Naive B cell (primary cell): ENCODE data around the gene CAMTA1. TPM values are rescaled to one million over a fixed set of nuclear protein-coding genes. Genes with fewer than 3 reads are reported as not detected.

Experiments used
- ATAC-seq, 2 donors: fragments of 150-1000 bp; cut with Tn5 transposase; 2 replicates each; pipeline ENCODE4 v1.10.0; 2021; ENCODE audit warnings: low read depth in 2 of 2, mild to moderate bottlenecking in 2 of 2, moderate library complexity in 2 of 2
- DNase-seq: peaks from one replicate; pipeline ENCODE4 v3.0.0; 2022
- H3K27ac Mint-ChIP-seq, 6 donors: one replicate each; pipeline ENCODE4 v1.8.0; 2020 to 2022; ENCODE audit warnings: mild to moderate bottlenecking in 6 of 6, mixed read lengths in 6 of 6, moderate library complexity in 5 of 6, inconsistent platforms in 2 of 6
- H3K27me3 Mint-ChIP-seq, 3 donors: one replicate each; pipeline ENCODE4 v1.8.0; 2021 to 2022; ENCODE audit warnings: mixed read lengths in 3 of 3, mild to moderate bottlenecking in 1 of 3
- H3K36me3 Mint-ChIP-seq, 2 donors: one replicate each; pipeline ENCODE4 v1.8.0; 2020 to 2022; ENCODE audit warnings: mixed read lengths in 2 of 2, inconsistent platforms in 1 of 2, mild to moderate bottlenecking in 1 of 2
- H3K4me1 Mint-ChIP-seq, 3 donors: one replicate each; pipeline ENCODE4 v1.8.0; 2020 to 2022; ENCODE audit warnings: mixed read lengths in 3 of 3, inconsistent platforms in 1 of 3, mild to moderate bottlenecking in 1 of 3, moderate library complexity in 1 of 3
- H3K4me3 Mint-ChIP-seq, 8 donors: one replicate each; pipeline ENCODE4 v1.8.0; 2020 to 2022; ENCODE audit warnings: mild to moderate bottlenecking in 8 of 8, mixed read lengths in 8 of 8, moderate library complexity in 8 of 8, inconsistent platforms in 2 of 8
- H3K9me3 Mint-ChIP-seq, 7 donors: one replicate each; pipeline ENCODE4 v1.8.0; 2020 to 2022; ENCODE audit warnings: mixed read lengths in 7 of 7, mild to moderate bottlenecking in 5 of 7, inconsistent platforms in 2 of 7, moderate library complexity in 1 of 7
- polyA plus RNA-seq, 6 donors: library from polyadenylated mRNA; unstranded; fragments of 300-500 nt; fragmentation: Illumina TruSeq; gene quantifications; one replicate each; pipeline ENCODE4 v1.2.3, GENCODE V29; 2021; ENCODE audit warnings: low read depth in 6 of 6

The CAMTA1 gene
- polyA plus RNA-seq, 6 donors from 2014 or later: 75.4 to 140 (median 88.8) TPM

DNA sequence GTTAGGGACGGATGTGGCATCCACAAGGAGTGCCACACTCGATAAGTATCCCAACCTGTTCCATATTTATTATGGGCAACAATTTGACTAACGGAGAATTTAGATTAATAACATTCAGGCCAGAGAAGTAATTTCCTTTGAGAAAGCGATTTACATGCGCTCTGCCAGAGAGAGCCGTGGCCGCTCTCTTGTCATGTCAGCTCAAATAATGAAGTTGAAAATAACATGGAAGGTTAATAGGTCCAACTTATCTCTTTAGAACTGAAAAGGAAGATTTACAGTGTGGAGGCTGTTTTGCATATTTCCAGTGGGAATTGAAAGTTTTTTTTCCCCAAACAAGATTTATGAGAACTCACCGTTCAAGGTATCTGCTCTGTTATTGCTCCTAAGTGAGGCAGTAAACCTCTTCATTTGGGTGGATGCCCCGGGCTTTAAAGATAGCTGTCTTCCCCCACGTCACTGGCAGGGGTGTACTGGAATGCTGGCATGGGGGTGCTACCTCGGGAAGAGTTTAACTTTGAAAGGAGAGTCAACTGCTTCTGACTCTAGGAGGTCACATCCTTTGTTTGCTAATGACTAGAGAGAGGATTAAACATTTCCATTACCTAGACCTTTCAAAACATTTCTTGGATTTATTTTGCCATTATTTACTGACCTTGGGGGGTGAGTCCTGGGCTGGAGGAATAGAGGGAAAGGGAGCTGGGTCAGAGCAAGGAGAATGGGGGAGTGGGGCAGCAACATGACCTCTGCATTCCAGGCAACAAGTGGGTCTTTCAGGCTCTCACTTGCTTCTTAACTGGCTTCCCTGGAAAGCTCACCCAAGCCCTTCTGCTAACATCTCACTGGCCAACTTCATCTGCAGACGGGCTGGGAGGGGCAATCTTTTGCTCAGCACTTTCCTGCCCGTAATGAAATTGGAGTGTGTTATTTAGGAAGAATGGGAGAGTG, 204.2 kb downstream of the CAMTA1 start:
- no peaks in the 10 kb centered on the region for H3K4me1 Mint-ChIP-seq
- H3K4me3 Mint-ChIP-seq: no peak overlapping the region
- peaks cover 5 to 23% (median 9%) of the 10 kb centered on the region in 7 donors for H3K9me3 Mint-ChIP-seq
- H3K27me3 Mint-ChIP-seq: peaks cover 6 to 33% (median 15%) of the 10 kb centered on the region in 3 donors
- no peak for DNase-seq
- no peak overlapping the region for H3K27ac Mint-ChIP-seq
- no peak for ATAC-seq
- no peaks in the 10 kb centered on the region for H3K36me3 Mint-ChIP-seq

DNA sequence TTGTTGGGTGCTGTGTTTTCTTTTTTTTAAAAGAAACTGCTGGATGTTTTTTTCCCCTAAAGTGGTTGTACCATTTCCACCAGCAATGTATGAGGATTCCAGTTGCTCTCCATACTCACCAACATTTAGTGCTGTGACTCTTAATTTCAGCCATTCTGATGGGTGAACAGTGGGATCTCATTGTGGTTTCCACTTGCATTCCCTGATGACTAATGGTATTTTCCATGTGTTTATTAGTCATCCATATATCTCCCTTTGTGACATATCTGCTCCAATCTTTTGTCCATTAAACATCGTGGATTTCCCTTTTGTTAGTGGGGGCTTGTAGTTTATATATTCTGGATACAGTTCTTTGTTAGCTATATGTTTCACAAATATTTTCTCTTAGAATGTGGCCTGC, 206.0 kb downstream of the CAMTA1 start:
- Mint-ChIP-seq H3K27ac (peak overlapping the region in 1 of 6 donors; percentile 51), H3K27me3 (peaks cover 6 to 28% (median 19%) of the 10 kb centered on the region in 3 donors), H3K36me3 (no peaks in the 10 kb centered on the region), H3K9me3 (peaks cover 7 to 26% (median 9%) of the 10 kb centered on the region in 7 donors), H3K4me3 (no peak overlapping the region), H3K4me1 (no peaks in the 10 kb centered on the region)
- DNase-seq (no peak), ATAC-seq (no peak)

DNA sequence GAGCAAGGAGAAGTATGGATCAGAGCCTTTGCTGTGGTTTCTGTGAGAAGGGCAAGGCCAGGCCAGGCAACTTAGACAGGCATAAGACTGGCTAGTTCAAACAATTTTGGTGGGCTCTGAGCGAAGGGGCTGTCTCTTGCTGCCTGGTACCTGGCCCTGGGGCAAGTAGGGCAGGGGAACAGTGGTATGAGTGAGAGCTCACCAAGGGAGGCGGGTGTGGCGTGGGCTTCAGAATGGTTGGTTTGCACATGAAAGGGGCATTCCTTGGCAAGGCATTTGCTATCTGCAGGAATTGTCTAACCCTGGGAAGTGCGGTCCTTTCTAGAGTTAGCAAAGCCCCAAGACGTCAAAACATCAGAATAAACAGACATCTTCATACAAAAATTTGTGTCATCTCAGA, 210.5 kb downstream of the CAMTA1 start:
- Mint-ChIP-seq H3K4me1 (no peaks in the 10 kb centered on the region), H3K36me3 (no peaks in the 10 kb centered on the region), H3K4me3 (no peak overlapping the region), H3K27me3 (peaks cover 10 to 24% (median 20%) of the 10 kb centered on the region in 3 donors), H3K27ac (no peak overlapping the region), H3K9me3 (peaks cover 4 to 12% (median 8%) of the 10 kb centered on the region in 7 donors)
- DNase-seq (no peak), ATAC-seq (no peak)

DNA sequence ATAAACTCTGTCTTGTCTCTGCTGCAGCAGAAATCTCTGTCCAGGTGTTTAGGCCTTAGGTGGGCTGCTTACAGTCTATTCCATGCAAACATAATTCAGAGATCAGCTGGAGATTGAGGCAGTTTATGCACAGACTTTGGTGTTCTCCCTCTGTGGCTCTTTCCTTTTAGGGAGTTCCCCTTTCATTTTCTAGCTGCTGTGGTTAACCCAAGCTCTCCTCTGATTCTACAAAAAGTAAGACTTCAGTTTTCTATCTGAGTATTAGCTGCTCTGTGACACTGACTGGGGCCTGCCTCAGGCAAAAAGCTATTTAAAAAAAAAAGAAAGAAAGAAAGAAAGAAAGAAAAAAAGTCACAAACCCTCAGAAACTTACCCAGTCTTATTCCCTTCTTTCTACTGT, 211.1 kb downstream of the CAMTA1 start:
- Mint-ChIP-seq H3K4me1 (no peaks in the 10 kb centered on the region), H3K9me3 (peaks cover 4 to 11% (median 8%) of the 10 kb centered on the region in 7 donors), H3K27me3 (peaks cover 9 to 30% (median 18%) of the 10 kb centered on the region in 3 donors), H3K36me3 (no peaks in the 10 kb centered on the region), H3K4me3 (no peak overlapping the region), H3K27ac (no peak overlapping the region)
- ATAC-seq (no peak), DNase-seq (no peak)

DNA sequence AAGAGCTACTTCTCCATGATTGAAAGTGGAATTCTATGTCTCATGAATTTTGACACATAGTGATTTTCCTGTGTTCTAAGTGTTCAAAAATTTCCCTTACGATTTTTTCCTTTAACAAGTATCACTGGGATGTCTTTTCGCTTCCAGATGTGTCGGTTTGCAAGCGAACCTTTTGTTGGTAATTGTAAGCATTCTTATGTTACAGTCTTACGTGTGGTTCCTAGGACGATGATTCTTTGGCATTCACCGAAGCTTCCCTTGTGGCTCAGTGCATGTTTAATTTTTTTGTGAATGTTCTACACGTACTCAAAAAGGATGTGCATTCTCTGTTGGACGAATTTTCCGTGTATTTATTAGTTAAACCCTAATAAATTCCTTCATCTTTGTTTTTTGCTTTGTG, 211.6 kb downstream of the CAMTA1 start:
- peaks cover 4 to 11% (median 8%) of the 10 kb centered on the region in 7 donors for H3K9me3 Mint-ChIP-seq
- no peaks in the 10 kb centered on the region for H3K36me3 Mint-ChIP-seq
- H3K27ac Mint-ChIP-seq: no peak overlapping the region
- no peak for ATAC-seq
- no peak for DNase-seq
- peaks cover 9 to 32% (median 18%) of the 10 kb centered on the region in 3 donors for H3K27me3 Mint-ChIP-seq
- no peaks in the 10 kb centered on the region for H3K4me1 Mint-ChIP-seq
- no peak overlapping the region for H3K4me3 Mint-ChIP-seq

DNA sequence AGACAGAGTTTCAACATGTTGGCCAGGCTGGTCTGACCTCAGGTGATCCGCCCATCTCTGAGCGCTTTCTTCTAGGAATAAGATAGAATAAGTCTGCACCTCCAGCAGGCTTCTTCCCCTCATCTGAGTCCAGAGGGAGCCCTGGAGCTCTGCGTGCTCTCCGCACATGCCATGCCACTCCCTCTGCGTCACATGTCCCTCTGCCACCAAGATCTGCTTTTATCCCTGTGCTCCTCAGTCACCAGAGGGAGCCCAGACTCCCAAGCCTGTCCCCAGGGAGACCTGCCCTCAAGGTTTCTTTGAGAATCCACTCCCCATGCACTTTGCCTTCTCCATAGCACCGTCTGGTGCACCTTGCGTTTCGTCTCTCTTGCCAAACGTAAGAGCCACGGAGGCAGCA, 213.0 kb downstream of the CAMTA1 start:
- Mint-ChIP-seq H3K27me3 (peaks cover 9 to 32% (median 18%) of the 10 kb centered on the region in 3 donors), H3K27ac (no peak overlapping the region), H3K36me3 (no peaks in the 10 kb centered on the region), H3K4me1 (no peaks in the 10 kb centered on the region), H3K9me3 (peaks cover 2 to 11% (median 6%) of the 10 kb centered on the region in 7 donors), H3K4me3 (no peak overlapping the region)
- ATAC-seq: no peak
- DNase-seq: no peak

- no peaks in the 10 kb centered on the region for H3K36me3 Mint-ChIP-seq
- H3K27me3 Mint-ChIP-seq: peaks cover 13 to 32% (median 18%) of the 10 kb centered on the region in 3 donors
- no peak overlapping the region for H3K4me3 Mint-ChIP-seq
- H3K9me3 Mint-ChIP-seq: peaks cover 0 to under 1% (median 0%) of the 10 kb centered on the region in 7 donors
- no peaks in the 10 kb centered on the region for H3K4me1 Mint-ChIP-seq
- DNase-seq: no peak
- H3K27ac Mint-ChIP-seq: no peak overlapping the region
- no peak for ATAC-seq
Observed at GRCh38 chr1:6999826-7000225, 214.6 kb downstream of the CAMTA1 start.

GRCh38 chr1:7000720-7001119, 215.5 kb downstream of the CAMTA1 start:
- ATAC-seq (no peak), DNase-seq (no peak)
- H3K27me3 Mint-ChIP-seq: peaks cover 13 to 33% (median 18%) of the 10 kb centered on the region in 3 donors
- H3K9me3 Mint-ChIP-seq: no peaks in the 10 kb centered on the region
- H3K4me1 Mint-ChIP-seq: no peaks in the 10 kb centered on the region
- no peaks in the 10 kb centered on the region for H3K36me3 Mint-ChIP-seq
- no peak overlapping the region for H3K4me3 Mint-ChIP-seq
- no peak overlapping the region for H3K27ac Mint-ChIP-seq

DNA sequence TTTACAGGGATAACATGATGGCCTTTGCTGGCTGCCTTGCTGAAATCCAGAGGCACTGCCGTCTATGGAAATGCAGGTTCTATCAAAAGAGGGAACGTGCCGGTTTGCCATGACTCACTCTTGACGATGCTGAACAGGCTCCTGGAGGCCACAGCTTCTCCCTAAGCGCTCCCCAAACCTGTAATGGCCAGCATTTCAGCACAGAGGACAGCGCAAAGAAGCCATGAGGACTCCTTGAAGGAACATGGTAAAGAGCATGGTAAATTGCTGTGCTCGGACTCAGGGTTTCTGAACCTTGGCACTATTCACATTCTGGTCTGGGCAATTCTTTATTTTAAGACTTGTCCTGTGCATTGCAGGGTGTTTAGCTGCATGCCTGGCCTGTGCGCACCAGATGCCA, 217.5 kb downstream of the CAMTA1 start:
- no peak overlapping the region for H3K4me3 Mint-ChIP-seq
- no peak for DNase-seq
- peaks cover 8 to 43% (median 12%) of the 10 kb centered on the region in 3 donors for H3K27me3 Mint-ChIP-seq
- H3K36me3 Mint-ChIP-seq: no peaks in the 10 kb centered on the region
- no peaks in the 10 kb centered on the region for H3K4me1 Mint-ChIP-seq
- H3K27ac Mint-ChIP-seq: no peak overlapping the region
- no peak for ATAC-seq
- H3K9me3 Mint-ChIP-seq: no peaks in the 10 kb centered on the region

GRCh38 chr1:7003676-7004075, 218.4 kb downstream of the CAMTA1 start:
- H3K9me3 Mint-ChIP-seq: no peaks in the 10 kb centered on the region
- H3K36me3 Mint-ChIP-seq: no peaks in the 10 kb centered on the region
- no peak for ATAC-seq
- no peaks in the 10 kb centered on the region for H3K4me1 Mint-ChIP-seq
- peaks cover 5 to 35% (median 8%) of the 10 kb centered on the region in 3 donors for H3K27me3 Mint-ChIP-seq
- no peak overlapping the region for H3K4me3 Mint-ChIP-seq
- no peak overlapping the region for H3K27ac Mint-ChIP-seq
- no peak for DNase-seq

DNA sequence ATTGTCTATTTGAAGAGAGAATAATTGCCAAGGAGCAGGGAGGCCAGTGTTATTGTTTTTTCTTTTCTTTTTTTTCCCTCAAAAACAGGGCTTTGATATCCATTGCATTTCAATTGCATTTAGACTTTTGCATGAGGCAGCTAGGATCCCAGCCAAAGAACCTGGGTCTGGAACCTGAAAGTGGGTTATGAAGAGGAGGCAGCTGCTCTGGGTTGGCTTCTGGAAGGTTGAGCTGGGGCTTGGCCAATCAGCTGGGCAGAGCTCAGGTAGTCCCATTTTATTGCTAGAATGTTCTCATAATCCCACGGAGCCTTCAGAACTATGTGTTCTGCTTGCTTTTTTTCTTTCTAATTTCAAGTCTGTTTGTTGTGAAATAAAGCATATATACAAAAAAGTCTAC, 218.9 kb downstream of the CAMTA1 start:
- ATAC-seq (no peak), DNase-seq (no peak)
- H3K4me1 Mint-ChIP-seq: no peaks in the 10 kb centered on the region
- H3K27me3 Mint-ChIP-seq: peaks cover 5 to 30% (median 8%) of the 10 kb centered on the region in 3 donors
- H3K27ac Mint-ChIP-seq: no peak overlapping the region
- H3K4me3 Mint-ChIP-seq: no peak overlapping the region
- H3K36me3 Mint-ChIP-seq: no peaks in the 10 kb centered on the region
- no peaks in the 10 kb centered on the region for H3K9me3 Mint-ChIP-seq

- Mint-ChIP-seq H3K27ac (no peak overlapping the region), H3K27me3 (peaks cover 0 to 27% (median 5%) of the 10 kb centered on the region in 3 donors), H3K4me3 (no peak overlapping the region), H3K36me3 (no peaks in the 10 kb centered on the region), H3K4me1 (no peaks in the 10 kb centered on the region), H3K9me3 (no peaks in the 10 kb centered on the region)
- no peak for ATAC-seq
- no peak for DNase-seq
Observed at GRCh38 chr1:7005762-7006161, 220.5 kb downstream of the CAMTA1 start.

DNA sequence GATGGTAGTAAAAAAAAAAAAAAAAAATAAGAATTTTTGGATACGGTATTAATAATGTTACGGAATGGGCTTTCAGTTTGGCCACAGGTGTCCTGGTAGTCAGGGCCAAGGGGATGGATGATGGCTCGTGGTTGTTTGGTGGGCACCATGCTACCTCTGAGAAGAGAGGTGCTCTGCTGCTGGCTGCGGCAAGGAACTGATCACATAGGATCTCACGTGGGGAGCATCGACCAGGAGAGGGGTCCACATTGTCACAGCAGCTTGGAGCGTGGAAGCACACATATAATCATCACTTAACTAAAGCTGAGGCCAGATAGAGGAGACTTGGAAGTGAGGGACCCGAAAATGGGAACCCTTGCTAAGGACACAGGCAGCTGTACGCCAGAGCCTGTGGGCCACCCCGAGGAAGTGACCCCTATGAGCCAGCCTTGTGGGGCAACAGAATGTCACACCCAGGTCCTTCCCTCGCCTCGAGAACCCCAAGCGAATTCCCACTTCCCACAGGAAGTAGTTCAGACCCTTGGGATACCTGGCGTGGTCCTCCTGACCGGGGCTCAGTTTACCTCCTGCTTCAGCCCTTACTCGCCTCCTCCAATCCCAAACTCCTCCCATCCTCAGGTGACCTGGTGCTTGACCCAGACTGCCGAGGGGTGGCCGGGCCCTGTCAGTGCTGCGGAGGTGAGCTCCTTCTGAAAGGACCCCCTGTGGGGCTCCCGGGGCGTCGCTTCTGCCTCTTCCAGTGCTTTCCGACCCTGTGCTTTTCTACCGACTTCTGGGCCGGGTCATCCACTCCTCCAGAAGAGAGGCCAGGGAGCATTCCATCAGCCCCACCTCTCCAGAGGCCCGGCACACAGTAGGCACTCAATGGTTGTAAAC, 222.0 kb downstream of the CAMTA1 start:
- peaks cover 0 to 32% (median 10%) of the 10 kb centered on the region in 3 donors for H3K27me3 Mint-ChIP-seq
- H3K4me3 Mint-ChIP-seq: no peak overlapping the region
- no peaks in the 10 kb centered on the region for H3K9me3 Mint-ChIP-seq

More for the DNA sequence above, 222.0 kb downstream of the CAMTA1 start:
- Mint-ChIP-seq H3K36me3 (no peaks in the 10 kb centered on the region), H3K27ac (no peak overlapping the region), H3K4me1 (no peaks in the 10 kb centered on the region)
- no peak for ATAC-seq
- no peak for DNase-seq
